Endothelial cell of umbilical vein (primary cell): ENCODE measurements around the gene CECR2. TPM values are rescaled to one million over a fixed set of nuclear protein-coding genes. Genes with fewer than 3 reads are reported as not detected.

Experiments used
- BruUV-seq: library from RNA; stranded (reverse); fragments of 400-500 nt; replicated peaks from 2 replicates; lab custom pipeline; 2021; lab: Mats Ljungman, UMichigan
- CTCF ChIA-PET: fragments of 300-600, 350-600 bp; sonication (Branson Sonifier 250); formaldehyde crosslinking; loops from one replicate; lab custom pipeline; 2021; ENCODE audit warnings: antibody characterized with exemption, inconsistent platforms; lab: Charles Lee
- POLR2A ChIA-PET: fragments of 300-600, 350-600 bp; sonication (Branson Sonifier 250); formaldehyde crosslinking; loops from one replicate; lab custom pipeline; 2021; ENCODE audit warnings: antibody characterized with exemption, inconsistent platforms; lab: Charles Lee
- DNase-seq: peaks from one replicate; pipeline ENCODE4 v3.0.0-alpha.2; 2011; ENCODE audit warnings: low read depth, low spot score
- FAIRE-seq: peaks from 2 replicates; lab custom pipeline; 2011; peaks lifted over from hg19 to GRCh38; lab: Jason Lieb, UNC
- H2AFZ ChIP-seq: 2 replicates; pipeline ENCODE4 v1.6.0; 2012; ENCODE audit warnings: low read depth, low read length, control low read depth, inconsistent platforms
- H3K27ac ChIP-seq: 2 replicates; pipeline ENCODE4 v1.5.1; 2011; ENCODE audit warnings: low read depth, mild to moderate bottlenecking, control low read depth, low read length, moderate library complexity; ENCODE audit not compliant: insufficient read depth
- H3K27me3 ChIP-seq, 2 experiments: 2 replicates each; pipeline versions ENCODE4 v1.6.0 to v1.6.1; 2011; ENCODE audit warnings: low read length in 2 of 2, mixed read lengths in 1 of 2; ENCODE audit not compliant: control insufficient read depth in 2 of 2, insufficient read depth in 2 of 2
- H3K36me3 ChIP-seq, 2 experiments: 2 replicates in 1 of 2; 3 replicates in 1 of 2; pipeline ENCODE4 v1.5.1; 2011; ENCODE audit warnings: low read length in 2 of 2, mild to moderate bottlenecking in 1 of 2, moderate library complexity in 1 of 2; ENCODE audit not compliant: control insufficient read depth in 2 of 2, insufficient read depth in 2 of 2; ENCODE audit errors: extremely low read depth in 1 of 2
- H3K4me1 ChIP-seq: 3 replicates; pipeline ENCODE4 v1.5.1; 2011; ENCODE audit warnings: mild to moderate bottlenecking, low read length; ENCODE audit not compliant: control insufficient read depth, insufficient read depth; ENCODE audit errors: extremely low read depth
- H3K4me2 ChIP-seq: 2 replicates; pipeline ENCODE4 v1.6.1; 2011; ENCODE audit warnings: low read length, control low read depth, mixed read lengths; ENCODE audit not compliant: insufficient read depth
- H3K4me3 ChIP-seq, 3 experiments: fragments of 200-600 bp in 1 of 3; sonication (generic), shearing (Covaris generic) in 1 of 3; replicated peaks in 1 of 3; 2 replicates each; pipeline ENCODE4 v1.5.1; 2011 to 2016; ENCODE audit warnings: control low read depth in 3 of 3, low read length in 3 of 3, mild to moderate bottlenecking in 2 of 3, inconsistent platforms in 1 of 3, low read depth in 1 of 3, moderate library complexity in 1 of 3; ENCODE audit not compliant: insufficient read depth in 1 of 3
- H3K79me2 ChIP-seq: 2 replicates; pipeline ENCODE4 v1.6.0; 2012; ENCODE audit warnings: low read length, inconsistent platforms; ENCODE audit not compliant: control insufficient read depth, insufficient read depth
- H3K9ac ChIP-seq: replicated peaks from 2 replicates; pipeline ENCODE3; 2011; ENCODE audit warnings: low read length, control low read depth; ENCODE audit not compliant: insufficient read depth; ENCODE audit errors: extremely low read depth
- H3K9me1 ChIP-seq: replicated peaks from 3 replicates; pipeline ENCODE4 v1.6.0; 2011; ENCODE audit warnings: mild to moderate bottlenecking, low read length; ENCODE audit not compliant: control insufficient read depth, insufficient read depth; ENCODE audit errors: extremely low read depth
- H3K9me3 ChIP-seq: replicated peaks from 2 replicates; pipeline ENCODE4 v1.5.1; 2012; ENCODE audit warnings: low read length, inconsistent platforms; ENCODE audit not compliant: control insufficient read depth, insufficient read depth
- H4K20me1 ChIP-seq: replicated peaks from 2 replicates; pipeline ENCODE3; 2011; ENCODE audit warnings: mild to moderate bottlenecking, low read length; ENCODE audit not compliant: control insufficient read depth, insufficient read depth; ENCODE audit errors: extremely low read depth
- CTCF ChIP-seq, 2 donors: IDR thresholded peaks; 1 replicate in 1 of 2; 2 replicates in 1 of 2; pipeline ENCODE4 v1.5.1; 2011; ENCODE audit warnings: low read length in 2 of 2, mild to moderate bottlenecking in 2 of 2, moderate library complexity in 2 of 2, control low read depth in 1 of 2, inconsistent platforms in 1 of 2, low read depth in 1 of 2; ENCODE audit not compliant: insufficient read depth in 1 of 2; ENCODE audit errors: extremely low read depth in 1 of 2
- EZH2 ChIP-seq: IDR thresholded peaks from 2 replicates; pipeline ENCODE4 v1.6.1; 2012; ENCODE audit warnings: borderline replicate concordance, low read depth, mild to moderate bottlenecking, moderate library complexity, low read length, inconsistent platforms; ENCODE audit not compliant: severe bottlenecking
- FOS ChIP-seq: IDR thresholded peaks from 2 replicates; pipeline ENCODE4 v1.6.1; 2011; ENCODE audit warnings: mild to moderate bottlenecking, low read length, moderate library complexity, borderline replicate concordance; ENCODE audit not compliant: insufficient read depth
- GATA2 ChIP-seq: IDR thresholded peaks from 2 replicates; pipeline ENCODE4 v1.7.0; 2011; ENCODE audit warnings: low read depth, mild to moderate bottlenecking, moderate library complexity, mixed read lengths, low read length; ENCODE audit not compliant: insufficient read length, insufficient read depth
- JUN ChIP-seq: IDR thresholded peaks from 2 replicates; pipeline ENCODE4 v1.6.1; 2011; ENCODE audit warnings: borderline replicate concordance, low read depth; ENCODE audit not compliant: insufficient read length, insufficient read depth
- MAX ChIP-seq: IDR thresholded peaks from 2 replicates; pipeline ENCODE4 v1.6.1; 2011; ENCODE audit not compliant: insufficient read depth, insufficient read length
- MYC ChIP-seq: IDR thresholded peaks from one replicate; pipeline ENCODE4 v1.6.1; 2011; ENCODE audit warnings: mild to moderate bottlenecking, low read depth, low read length
- POLR2A ChIP-seq: IDR thresholded peaks from 2 replicates; pipeline ENCODE4 v1.6.1; 2012; ENCODE audit warnings: low read depth, mild to moderate bottlenecking, control low read depth, low read length
- POLR2AphosphoS5 ChIP-seq: IDR thresholded peaks from 2 replicates; pipeline ENCODE4 v1.6.1; 2012; ENCODE audit warnings: low read depth, mild to moderate bottlenecking, control low read depth, low read length, moderate library complexity; ENCODE audit not compliant: insufficient read depth
- dilution Hi-C: fragments of 300-500 bp; cut with MboI; formaldehyde crosslinking; loops from one replicate; pipeline ENCODE4 v1.15.0; 2019; ENCODE audit warnings: low sequenced_read_pairs; ENCODE audit not compliant: extremely low pct_ligation_motif_present
- intact Hi-C: fragments of 100-400 bp; cut with micrococcal nuclease; formaldehyde crosslinking; loops from one replicate; pipeline ENCODE4 v1.10.0; 2022
- polyA plus RNA-seq, 4 experiments: library from polyadenylated mRNA; depleted of rRNA in 3 of 4; stranded (reverse) in 3 of 4; unstranded in 1 of 4; fragments of >200 nt; gene quantifications; 2 replicates each; pipeline versions ENCODE4 v1.2.1 to v1.2.3, GENCODE V29; 2011 to 2012; ENCODE audit warnings: missing spikeins in 1 of 4
- total RNA-seq: library from RNA; stranded (reverse); gene quantifications from 2 replicates; pipeline ENCODE4 v1.2.3, GENCODE V29; 2021

The CECR2 gene
- total and polyA plus RNA-seq, 2 donors (not counting 3 experiments of a cell fraction or from before 2014, with no cell fraction given): 0.01 TPM; not detected in 1

DNA sequence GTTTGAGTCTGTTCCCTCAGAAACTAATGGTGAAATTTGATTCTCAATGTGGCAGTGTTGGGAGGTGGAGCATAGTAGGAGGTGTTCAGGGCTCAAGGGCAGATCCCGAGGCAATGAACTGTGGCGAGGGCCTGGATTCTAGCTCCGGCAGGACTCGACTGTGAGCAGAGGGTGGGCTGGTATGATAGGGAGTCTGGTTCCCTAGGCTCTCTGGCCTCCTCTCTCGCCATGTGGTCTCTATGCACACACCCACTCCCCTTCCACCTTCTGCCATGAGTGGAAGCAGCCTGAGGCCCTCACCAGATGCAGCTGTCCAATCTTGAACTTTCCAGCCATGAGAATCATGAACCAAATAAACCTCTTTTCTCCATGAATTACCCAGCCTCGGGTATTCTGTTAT lies 227.0 kb downstream of the CECR2 start:
- no peak overlapping the region for H3K4me3 ChIP-seq
- dilution Hi-C loops: no loop called here
- H3K4me1 ChIP-seq: no peaks in the 10 kb centered on the region
- H3K27me3 ChIP-seq: no peaks in the 10 kb centered on the region
- H3K4me2 ChIP-seq: no peak overlapping the region
- H3K9me1 ChIP-seq: no peaks in the 10 kb centered on the region
- no peaks in the 10 kb centered on the region for H3K79me2 ChIP-seq
- H4K20me1 ChIP-seq: no peaks in the 10 kb centered on the region
- intact Hi-C loops: no loop called here
- POLR2A ChIA-PET: no interaction called here
- CTCF ChIA-PET: no interaction called here
- FAIRE-seq (no peak), DNase-seq (no peak)
- no peak overlapping the region for H3K27ac ChIP-seq
- no TSS peak for BruUV-seq
- no peak for TF ChIP-seq FOS
- no peak for TF ChIP-seq GATA2
- no peak for TF ChIP-seq MAX
- no peak for TF ChIP-seq JUN
- no peak for TF ChIP-seq EZH2
- no peak for TF ChIP-seq POLR2A
- TF ChIP-seq POLR2AphosphoS5: no peak
- TF ChIP-seq CTCF (IDR thresholded peaks at IDR 0.05; ENCODE audit: extremely low read depth in 1 of 2, insufficient read depth in 1 of 2, low read depth in 1 of 2, low read length in 2 of 2): no peak
- no peak for TF ChIP-seq MYC
- peaks cover 27 to 44% of the 10 kb centered on the region in 2 experiments for H3K36me3 ChIP-seq
- H3K9me3 ChIP-seq: no peaks in the 10 kb centered on the region
- H2AFZ ChIP-seq: no peak overlapping the region
- no peak overlapping the region for H3K9ac ChIP-seq
